Fibroblast of mammary gland (primary cell): ENCODE measurements around the gene NR4A1.
A peak's percentile ranks its signal among the peaks of the same experiment; 100 is the strongest.

ENCODE experiments used
- DNase-seq: peaks from one replicate; pipeline ENCODE4 v3.0.0-alpha.2; 2010; ENCODE audit warnings: low read depth
- H3K4me3 ChIP-seq: 2 replicates; pipeline ENCODE4 v1.5.1; 2011; ENCODE audit warnings: low read depth, mild to moderate bottlenecking, low read length, moderate library complexity; ENCODE audit not compliant: control insufficient read depth
- CTCF ChIP-seq: conservative IDR thresholded peaks from 2 replicates; pipeline ENCODE4 v1.5.1; 2011; ENCODE audit warnings: low read depth, low read length, inconsistent platforms; ENCODE audit not compliant: control insufficient read depth, insufficient read depth

The NR4A1 gene

GRCh38 chr12:52073531-52074381, 22.5 kb downstream of the NR4A1 start:
- no peak overlapping the region for H3K4me3 ChIP-seq
- DNase-seq = peak; percentile 88
- TF ChIP-seq CTCF = no peak

GRCh38 chr12:52074971-52075724, 23.9 kb downstream of the NR4A1 start:
- no peak overlapping the region for H3K4me3 ChIP-seq
- TF ChIP-seq CTCF = no peak
- no peak for DNase-seq

GRCh38 chr12:52076811-52077210, 25.6 kb downstream of the NR4A1 start:
- TF ChIP-seq CTCF = no peak
- H3K4me3 ChIP-seq = no peak overlapping the region
- no peak for DNase-seq

- TF ChIP-seq CTCF = no peak
- no peak for DNase-seq
- H3K4me3 ChIP-seq = no peak overlapping the region
Measured at GRCh38 chr12:52078276-52078675, 27.0 kb downstream of the NR4A1 start.

- no peak for DNase-seq
- TF ChIP-seq CTCF = no peak
- H3K4me3 ChIP-seq = no peak within 1 kb of the TSS
Measured at GRCh38 chr12:52079576-52080402, 28.5 kb downstream of the NR4A1 start, which contains the start of gene SMIM41. TSS of gene SMIM41 (plus strand) at chr12:52079704. CDS start at chr12:52079780, 76 bp downstream.
